ENCODE results near the gene FLYWCH2.

FLYWCH2 gene

GRCh38 chr16:2854700-2855309 lies 28.2 kb upstream of the FLYWCH2 start:
- no peak for DNase-seq

- DNase-seq = no peak
These were observed 27.5 kb upstream of the FLYWCH2 start for GRCh38 chr16:2855536-2855935.

GRCh38 chr16:2856061-2856670 lies 26.8 kb upstream of the FLYWCH2 start:
- DNase-seq = peak; percentile 77

- no peak for DNase-seq
These were observed 26.1 kb upstream of the FLYWCH2 start for GRCh38 chr16:2856686-2857450.

GRCh38 chr16:2857451-2858244 lies 25.4 kb upstream of the FLYWCH2 start, which contains the start of gene PRSS22:
Gene PRSS22 (minus strand): TSS chr16:2858170. CDS start chr16:2858104, 66 bp downstream.
- DNase-seq = no peak

GRCh38 chr16:2858245-2859025 lies 24.6 kb upstream of the FLYWCH2 start:
- DNase-seq = no peak

- no peak for DNase-seq
These were observed 23.2 kb upstream of the FLYWCH2 start for GRCh38 chr16:2859686-2860265.

- no peak for DNase-seq
These were observed 22.0 kb upstream of the FLYWCH2 start for GRCh38 chr16:2860826-2861567.

GRCh38 chr16:2865651-2866050 lies 17.4 kb upstream of the FLYWCH2 start:
- DNase-seq = no peak

- no peak for DNase-seq
These were observed 16.6 kb upstream of the FLYWCH2 start for GRCh38 chr16:2866431-2866830.

- DNase-seq = no peak
These were observed 15.4 kb upstream of the FLYWCH2 start for GRCh38 chr16:2867661-2867986.

- peak; percentile 98 for DNase-seq
These were observed 14.8 kb upstream of the FLYWCH2 start for GRCh38 chr16:2867987-2868789.

- no peak for DNase-seq
These were observed 11.1 kb upstream of the FLYWCH2 start for GRCh38 chr16:2871926-2872325.

- no peak for DNase-seq
These were observed 8.7 kb upstream of the FLYWCH2 start for GRCh38 chr16:2874032-2874911.

- DNase-seq = peak; percentile 89
These were observed 8.1 kb upstream of the FLYWCH2 start for GRCh38 chr16:2874912-2875362.

- DNase-seq = no peak
These were observed 3.0 kb upstream of the FLYWCH2 start for GRCh38 chr16:2879854-2880508.

- DNase-seq = peak; percentile 78
These were observed 999 bp upstream of the FLYWCH2 start for GRCh38 chr16:2881783-2882649.

- no peak for DNase-seq
These were observed 468 bp downstream of the FLYWCH2 start for GRCh38 chr16:2883458-2883908.
